ENCODE results near the gene NDUFV1.
"Not testable (repeated sequence)": the region's sequence is repeated elsewhere in the genome, so short reads cannot be mapped to it uniquely, and the experiment has no call there.

The NDUFV1 gene

DNA sequence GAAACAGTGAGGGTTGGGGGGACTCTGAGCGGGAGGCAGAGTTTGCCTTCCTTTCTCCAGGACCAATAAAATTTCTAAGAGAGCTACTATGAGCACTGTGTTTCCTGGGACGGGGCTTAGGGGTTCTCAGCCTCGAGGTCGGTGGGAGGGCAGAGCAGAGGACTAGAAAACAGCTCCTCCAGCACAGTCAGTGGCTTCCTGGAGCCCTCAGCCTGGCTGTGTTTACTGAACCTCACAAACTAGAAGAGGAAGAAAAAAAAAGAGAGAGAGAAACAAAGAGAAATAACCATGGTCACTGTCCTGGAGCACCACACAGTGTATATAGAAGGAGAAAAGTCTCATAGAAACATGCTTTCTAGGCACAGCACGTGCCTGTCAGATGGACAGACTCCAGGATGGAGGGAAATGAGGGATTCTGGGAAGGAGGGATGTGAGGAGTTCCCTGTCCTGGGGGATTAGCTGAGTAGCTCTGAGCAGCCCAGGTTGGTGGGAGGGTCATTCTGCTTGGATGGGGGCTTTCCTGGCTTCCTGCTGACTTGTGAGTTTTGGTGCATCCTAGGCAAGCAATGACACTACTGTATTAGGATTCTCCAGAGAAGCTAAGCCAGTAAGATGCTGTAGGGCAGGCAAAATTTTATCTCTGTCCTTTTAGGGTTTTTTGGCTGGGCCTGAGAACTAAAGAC is 20.0 kb upstream of the NDUFV1 start:
- no peak for DNase-seq

DNA sequence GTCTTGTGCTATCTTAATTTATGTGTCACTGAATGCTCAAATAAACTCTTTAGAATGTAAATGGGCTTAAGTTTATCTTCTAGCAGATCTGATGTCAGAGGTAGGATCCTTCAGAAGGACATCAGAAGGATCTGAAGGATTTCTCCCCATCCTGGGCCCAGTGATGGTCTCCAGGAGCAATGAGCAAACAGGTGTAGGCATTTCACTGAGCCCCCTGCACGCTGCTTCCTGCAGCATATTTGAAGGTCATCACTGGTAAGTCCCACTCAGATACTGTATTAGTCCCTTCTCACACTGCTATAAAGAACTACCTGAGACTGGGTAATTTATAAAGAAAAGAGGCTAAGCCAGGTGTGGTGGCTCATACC is 18.6 kb upstream of the NDUFV1 start:
- no peak for DNase-seq

DNA sequence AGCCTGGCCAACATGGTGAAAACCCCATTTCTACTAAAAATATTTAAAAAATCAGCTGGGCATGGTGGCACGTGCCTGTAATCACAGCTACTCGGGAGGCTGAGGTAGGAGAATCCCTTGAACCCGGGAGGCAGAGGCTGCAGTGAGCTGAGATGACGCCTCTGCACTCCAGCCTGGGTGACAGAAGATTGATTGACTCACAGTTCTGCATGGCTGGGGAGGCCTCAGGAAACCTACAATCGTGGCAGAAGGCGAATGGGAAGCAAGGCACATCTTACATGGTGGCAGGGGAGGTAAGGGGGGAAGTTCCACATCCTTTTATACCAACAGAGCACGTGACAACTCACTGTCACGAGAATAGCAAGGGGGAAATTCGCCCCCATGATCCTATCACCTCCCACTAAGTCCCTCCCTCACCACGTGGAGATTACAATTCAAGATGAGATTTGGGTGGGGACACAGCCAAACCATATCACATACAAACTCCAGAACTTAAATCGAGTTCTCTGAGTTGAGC is 17.8 kb upstream of the NDUFV1 start:
- DNase-seq: not testable (repeated sequence)

DNA sequence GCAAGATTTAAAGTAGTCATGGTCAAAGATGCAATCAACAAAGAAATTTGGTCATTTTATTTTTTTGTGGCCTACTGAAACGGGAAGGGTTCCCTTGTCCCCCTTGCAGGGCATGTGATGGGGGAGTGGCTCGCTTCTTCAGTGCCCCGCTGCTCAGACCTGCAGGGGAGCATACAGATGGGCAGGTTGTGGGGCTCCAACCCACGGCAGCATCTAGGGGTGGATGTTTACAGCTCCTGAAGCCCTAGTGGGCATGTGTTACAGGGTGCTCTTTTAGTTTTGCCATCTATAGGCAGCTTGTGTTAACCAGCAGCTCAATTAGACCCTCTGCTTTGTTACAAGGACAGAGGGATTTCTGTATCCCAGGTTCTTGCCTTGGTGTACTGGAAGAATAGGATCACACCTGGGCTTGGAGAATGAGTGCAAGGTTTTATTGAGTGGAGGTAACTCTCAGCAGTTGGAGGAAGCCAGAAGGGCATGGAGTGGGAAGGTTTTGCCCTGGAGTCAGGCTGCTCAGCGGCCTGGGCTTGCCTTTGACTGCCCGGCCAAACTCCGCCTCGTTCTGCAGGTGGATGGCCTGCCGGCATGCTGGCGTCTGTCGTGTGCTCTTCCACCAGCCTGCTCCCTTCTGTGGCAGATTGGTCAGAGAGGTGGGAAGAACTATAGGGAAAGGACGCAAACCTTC is 13.7 kb upstream of the NDUFV1 start:
- DNase-seq: no peak

DNA sequence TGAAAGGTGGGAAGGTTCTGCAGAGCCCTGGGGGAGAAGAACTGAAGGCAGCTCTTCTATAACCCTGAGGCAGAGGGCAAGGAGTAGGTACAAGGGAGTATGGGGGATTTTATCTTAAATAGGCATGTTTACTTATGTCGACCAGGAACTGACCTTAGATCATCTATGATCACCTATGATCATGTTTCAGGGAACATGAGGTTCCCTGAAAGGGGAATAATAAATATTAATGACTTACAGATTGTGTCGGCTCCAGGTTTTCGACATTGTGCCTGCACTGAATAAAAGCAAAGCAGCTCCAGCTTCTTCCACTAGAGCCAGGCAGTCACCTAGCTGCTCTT is 13.2 kb upstream of the NDUFV1 start:
- no peak for DNase-seq

DNA sequence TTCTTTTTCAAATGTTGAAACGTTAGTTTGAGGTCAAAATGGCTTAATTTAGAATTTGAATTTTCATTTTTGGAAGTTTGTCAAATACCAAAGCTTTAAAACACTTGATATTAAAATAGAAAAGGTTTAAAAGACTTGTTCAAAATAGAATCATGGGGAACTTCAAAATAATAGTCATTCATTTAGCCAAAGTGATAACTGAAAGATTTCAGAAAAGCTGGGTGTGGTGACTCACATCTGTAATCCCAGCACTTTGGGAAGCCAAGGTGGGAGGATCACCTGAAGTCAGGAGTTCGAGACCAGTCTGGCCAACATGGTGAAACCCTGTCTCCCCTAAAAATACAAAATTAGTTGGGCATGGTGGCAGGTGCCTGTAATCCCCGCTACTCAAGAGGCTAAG is 12.3 kb upstream of the NDUFV1 start:
- DNase-seq: no peak

DNA sequence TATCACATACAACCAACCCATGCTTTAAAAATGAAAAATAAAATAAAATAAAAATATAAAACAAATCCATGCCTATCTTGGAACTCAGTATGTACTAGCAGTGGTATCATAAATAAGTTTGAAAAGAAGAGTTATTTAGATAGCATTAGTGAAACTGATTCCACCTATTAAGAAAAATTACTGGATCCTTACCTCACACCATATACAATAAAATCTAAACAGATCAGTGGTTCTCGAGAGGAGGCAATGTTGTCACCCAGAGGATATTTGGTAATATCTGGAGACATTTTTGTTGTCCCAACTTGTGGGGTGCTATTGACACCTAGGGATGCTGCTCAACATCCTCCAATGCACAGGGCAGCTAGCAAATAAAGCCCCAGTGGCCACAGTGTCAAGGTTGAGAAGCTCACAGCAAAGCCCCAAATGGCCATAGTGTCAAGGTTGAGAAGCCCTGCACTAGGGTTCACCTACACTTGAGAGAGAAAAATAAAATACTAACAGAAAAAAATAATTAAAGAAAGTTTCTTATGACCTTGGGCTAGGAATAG is 9.9 kb upstream of the NDUFV1 start:
- DNase-seq: no peak

DNA sequence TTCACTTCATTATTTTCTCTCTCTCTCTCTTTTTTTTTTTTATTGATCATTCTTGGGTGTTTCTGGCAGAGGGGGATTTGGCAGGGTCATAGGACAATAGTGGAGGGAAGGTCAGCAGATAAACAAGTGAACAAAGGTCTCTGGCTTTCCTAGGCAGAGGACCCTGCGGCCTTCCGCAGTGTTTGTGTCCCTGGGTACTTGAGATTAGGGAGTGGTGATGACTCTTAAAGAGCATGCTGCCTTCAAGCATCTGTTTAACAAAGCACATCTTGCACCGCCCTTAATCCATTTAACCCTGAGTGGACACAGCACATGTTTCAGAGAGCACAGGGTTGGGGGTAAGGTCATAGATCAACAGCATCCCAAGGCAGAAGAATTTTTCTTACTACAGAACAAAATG is 9.3 kb upstream of the NDUFV1 start:
- DNase-seq: not testable (repeated sequence)

DNA sequence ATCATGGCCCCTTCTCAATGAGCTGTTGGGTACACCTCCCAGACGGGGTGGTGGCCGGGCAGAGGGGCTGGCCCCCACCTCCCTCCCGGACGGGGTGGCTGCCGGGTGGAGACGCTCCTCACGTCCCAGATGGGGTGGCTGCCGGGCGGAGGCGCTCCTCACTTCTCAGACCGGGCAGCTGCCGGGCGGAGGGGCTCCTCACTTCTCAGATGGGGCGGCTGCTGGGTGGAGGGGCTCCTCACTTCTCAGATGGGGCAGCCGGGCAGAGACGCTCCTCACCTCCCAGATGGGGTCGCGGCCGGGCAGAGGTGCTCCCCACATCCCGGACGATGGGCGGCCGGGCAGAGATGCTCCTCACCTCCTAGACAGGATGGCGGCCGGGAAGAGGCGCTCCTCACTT is 8.8 kb upstream of the NDUFV1 start:
- not testable (repeated sequence) for DNase-seq

DNA sequence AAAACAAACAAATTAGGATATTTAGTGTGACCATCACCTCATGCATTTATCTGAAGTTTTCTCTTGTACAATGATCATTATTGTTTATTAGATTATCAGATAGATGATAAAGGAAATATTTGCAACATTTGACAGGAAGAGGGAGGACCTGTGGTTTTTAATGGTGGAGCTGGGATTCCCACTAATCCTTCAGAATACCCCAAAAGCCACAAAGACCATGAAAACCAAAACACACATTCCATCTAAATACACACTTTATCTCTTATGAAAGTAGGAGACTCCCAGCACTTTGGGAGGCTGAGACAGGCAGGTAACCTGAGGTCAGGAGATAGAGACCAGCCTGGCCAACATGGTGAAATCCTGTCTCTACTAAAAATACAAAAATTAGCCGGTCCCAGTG is 7.6 kb upstream of the NDUFV1 start:
- DNase-seq: no peak

DNA sequence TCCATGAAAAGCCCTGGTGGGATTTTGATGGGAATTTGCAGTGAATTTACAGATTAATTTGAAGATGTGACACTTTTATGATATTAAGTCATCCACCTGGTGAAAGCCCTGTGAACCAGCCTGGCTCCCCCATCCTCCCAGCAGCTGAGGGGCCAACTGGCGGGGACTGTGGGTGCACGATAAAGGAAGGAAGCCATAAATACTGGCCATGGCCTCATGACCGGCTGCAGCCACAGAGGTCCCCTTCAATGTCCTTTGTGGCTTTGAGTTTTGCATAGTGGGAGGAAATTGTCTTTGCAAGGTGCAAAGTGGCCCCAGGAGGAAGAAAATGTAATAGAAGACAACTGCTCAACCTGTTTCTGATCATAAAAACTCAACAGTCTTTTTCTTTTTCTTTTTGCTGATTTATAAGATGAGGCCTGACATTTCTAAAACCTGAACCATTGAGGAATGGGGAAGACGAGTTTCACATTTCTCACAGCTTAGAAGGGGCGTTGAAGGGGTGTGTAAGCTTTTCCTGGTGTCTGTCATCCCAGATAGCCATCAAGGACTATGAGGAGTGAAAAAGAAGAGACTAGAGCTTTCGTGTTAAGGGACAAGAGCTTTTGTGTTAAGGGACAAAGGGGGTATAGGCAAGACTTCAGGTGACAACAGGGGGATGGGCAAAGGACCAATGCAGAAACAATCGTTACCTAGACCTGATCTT is 6.3 kb upstream of the NDUFV1 start:
- no peak for DNase-seq

DNA sequence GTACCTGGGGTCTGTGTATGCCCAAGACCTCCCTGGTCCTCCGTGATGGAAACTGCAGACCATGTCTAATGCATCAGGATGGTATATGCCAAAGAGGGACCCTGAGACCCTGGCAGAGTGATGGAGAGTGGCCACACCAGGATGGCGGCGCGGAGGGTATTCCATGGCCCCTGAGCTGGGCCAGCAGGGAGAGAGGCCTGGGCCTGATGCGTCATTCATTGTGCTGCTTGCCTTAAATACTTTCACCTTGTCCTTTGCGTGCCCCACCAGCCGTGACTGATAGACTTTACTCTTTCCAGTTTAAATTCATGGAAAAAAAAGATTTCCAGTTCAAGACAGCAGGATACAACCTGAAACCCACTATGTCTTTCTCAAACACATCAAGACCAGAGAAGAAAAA is 5.6 kb upstream of the NDUFV1 start:
- no peak for DNase-seq

DNA sequence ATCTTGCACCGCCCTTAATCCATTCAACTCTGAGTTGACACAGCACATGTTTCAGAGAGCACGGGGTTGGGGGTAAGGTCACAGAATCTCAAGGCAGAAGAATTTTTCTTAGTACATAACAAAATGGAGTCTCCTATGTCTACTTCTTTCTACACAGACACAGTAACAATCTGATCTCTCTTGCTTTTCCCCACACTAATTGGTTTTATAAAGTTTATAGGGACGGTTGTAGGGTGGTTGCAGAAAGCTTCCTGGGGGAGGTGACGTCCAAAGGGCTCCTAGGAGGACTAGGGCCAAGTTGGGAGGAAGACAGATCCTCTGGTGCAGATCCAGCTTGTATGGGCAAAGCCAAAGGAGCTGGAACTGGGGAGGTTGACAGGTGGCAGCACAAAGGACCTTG is 2.6 kb upstream of the NDUFV1 start:
- DNase-seq: not testable (repeated sequence)

DNA sequence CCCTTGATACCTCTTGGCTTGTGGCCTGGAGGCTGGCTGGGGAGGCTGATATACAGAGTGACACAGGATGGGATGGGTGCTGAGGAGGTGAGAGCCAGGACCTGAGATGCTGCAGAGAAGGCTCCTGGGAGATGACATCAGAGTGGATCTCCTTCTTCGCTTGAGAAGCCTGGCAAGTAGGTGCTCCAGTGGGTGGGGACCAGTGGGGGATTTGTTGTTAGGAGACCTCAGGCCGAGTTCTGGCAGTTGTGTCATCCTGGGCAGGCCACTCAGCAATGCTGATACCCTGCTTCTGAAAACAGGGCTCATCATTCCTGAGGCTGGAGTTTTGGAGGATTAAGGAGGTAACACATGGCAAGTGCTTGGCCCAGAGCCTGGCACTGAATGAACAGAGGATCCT is 1.9 kb upstream of the NDUFV1 start:
- DNase-seq: no peak

DNA sequence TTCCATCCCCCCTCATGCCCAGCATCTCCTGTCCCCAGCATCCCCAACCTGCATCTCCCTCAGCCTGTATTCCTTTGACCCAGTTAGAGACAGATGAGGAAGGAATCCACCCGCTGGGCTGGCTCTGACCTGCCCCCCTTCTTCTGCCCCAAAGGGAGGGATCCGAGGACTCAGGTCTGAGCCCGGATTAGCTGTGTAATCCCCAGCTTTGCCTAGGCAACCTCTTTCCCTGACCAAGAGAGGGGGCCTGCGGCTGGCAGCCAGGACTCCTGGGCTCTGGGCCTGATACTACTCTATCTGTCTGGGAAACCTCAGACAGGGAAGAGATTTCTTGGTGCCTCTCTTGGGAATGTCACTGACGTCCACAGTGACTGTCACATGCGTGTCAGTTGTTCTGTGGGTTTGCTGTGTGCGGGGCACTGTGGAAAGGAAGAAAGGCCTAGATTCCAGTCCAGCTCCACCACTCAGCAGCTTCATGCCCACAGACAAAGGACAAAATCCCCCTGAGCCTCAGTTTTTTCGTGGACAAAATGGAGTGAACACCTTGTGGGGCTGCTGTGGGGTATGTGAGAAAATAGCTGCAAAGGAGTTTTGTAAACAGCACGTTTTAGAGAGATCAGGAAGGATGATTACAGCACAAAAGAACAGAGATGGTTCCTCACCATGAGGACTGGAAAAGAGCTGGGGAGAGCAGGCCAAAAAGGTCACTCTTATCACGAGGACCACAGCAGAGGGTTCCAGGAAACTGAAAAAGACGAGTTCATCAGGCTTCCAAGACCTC is 1.3 kb upstream of the NDUFV1 start:
- DNase-seq: no peak

DNA sequence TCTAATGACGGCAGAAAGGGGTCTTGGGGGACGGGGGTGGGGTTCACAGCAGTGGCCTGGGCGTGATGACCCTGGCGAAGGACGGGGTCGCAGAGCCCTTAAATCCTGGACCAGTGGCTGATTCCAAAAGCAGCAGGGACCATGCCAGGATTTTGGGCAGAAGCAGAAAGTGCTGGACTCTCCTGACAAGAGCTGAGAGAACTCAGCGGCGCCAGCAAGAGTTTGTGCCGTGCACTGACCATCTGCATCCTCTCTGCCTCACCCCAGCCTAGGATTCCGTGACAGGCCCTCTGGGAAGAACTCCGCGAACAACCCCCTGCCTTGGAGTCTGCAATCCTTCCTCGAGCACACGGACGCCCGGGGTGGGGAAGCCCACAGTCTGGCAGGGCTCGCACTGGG is 644 bp upstream of the NDUFV1 start:
- no peak for DNase-seq

DNA sequence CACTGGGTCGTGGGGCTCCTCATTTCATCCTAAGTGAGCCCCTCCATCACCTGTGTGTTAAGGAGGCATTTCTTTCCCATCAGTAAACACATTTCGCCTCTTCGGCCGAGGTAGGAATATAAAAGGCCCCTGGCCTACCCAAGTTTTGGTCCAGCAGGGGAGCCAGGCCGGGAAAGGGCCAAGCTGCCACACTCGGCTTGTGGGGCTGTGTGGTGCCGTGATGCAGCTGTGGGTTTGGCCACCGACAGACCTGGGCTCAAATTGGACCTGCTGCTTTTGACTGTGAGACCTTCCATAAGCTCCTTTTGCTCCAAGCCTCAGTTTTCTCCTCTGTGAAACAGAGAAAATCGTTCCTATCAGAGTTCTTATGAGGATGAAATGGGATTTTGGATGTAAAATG is 771 bp downstream of the NDUFV1 start:
- no peak for DNase-seq

DNA sequence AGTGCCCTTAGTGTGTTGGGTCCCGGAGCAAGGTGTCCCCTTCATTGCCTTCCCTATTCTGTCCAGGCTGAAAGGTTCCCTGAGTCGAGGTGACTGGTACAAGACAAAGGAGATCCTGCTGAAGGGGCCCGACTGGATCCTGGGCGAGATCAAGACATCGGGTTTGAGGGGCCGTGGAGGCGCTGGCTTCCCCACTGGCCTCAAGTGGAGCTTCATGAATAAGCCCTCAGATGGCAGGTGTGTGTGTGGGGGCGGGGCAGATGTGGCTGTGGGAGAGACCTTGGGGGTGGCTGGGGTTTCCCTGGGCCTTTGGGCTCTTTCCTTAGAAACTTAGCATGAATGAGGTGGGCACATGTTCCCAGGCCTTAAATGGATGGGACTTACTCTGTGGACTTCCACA is 1.8 kb downstream of the NDUFV1 start:
- DNase-seq: no peak

DNA sequence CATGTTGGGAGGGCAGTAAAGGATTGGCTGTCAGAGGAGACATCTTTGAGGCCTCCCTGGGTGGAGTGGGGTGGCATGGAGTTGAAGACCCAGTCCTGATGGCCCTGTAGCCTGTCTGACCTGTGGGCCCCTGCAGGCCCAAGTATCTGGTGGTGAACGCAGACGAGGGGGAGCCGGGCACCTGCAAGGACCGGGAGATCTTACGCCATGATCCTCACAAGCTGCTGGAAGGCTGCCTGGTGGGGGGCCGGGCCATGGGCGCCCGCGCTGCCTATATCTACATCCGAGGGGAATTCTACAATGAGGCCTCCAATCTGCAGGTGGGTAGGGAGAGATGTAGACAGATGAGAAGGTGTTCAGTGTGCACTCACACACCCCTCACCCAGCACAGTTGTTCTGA is 2.6 kb downstream of the NDUFV1 start:
- no peak for DNase-seq

DNA sequence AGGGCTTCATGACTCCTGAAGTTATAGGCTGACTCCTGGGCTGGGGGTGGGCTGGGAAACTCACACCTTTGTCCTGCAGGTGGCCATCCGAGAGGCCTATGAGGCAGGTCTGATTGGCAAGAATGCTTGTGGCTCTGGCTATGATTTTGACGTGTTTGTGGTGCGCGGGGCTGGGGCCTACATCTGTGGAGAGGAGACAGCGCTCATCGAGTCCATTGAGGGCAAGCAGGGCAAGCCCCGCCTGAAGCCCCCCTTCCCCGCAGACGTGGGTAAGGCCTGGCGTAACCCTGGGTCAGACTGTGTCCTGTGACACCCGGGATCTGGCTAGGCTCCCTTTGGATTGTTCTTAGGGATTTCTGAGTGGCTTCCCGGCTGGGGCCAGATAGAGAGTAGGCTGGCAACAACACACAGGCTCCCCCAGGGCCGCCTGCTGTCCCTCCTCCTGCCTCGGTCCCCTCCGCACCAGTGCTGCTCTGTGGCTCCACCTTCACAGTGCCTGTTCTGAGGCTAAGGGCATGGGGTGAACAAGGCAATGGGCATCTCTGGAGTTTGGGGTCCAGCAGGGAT is 3.6 kb downstream of the NDUFV1 start:
- DNase-seq: no peak

DNA sequence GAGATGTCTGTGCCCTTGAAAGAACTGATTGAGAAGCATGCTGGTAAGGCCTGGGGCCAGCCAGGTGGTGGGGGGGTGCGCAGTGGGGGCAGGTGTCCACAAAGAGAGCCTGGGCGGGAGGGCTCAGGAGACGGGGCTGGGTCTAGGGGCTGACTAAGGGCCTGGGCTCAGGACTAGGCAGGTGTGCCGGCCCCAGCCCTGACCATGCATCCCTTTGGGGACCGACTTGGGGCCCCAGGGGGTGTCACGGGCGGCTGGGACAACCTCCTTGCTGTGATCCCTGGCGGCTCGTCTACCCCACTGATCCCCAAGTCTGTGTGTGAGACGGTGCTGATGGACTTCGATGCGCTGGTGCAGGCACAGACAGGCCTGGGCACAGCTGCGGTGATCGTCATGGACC is 4.4 kb downstream of the NDUFV1 start:
- no peak for DNase-seq

DNA sequence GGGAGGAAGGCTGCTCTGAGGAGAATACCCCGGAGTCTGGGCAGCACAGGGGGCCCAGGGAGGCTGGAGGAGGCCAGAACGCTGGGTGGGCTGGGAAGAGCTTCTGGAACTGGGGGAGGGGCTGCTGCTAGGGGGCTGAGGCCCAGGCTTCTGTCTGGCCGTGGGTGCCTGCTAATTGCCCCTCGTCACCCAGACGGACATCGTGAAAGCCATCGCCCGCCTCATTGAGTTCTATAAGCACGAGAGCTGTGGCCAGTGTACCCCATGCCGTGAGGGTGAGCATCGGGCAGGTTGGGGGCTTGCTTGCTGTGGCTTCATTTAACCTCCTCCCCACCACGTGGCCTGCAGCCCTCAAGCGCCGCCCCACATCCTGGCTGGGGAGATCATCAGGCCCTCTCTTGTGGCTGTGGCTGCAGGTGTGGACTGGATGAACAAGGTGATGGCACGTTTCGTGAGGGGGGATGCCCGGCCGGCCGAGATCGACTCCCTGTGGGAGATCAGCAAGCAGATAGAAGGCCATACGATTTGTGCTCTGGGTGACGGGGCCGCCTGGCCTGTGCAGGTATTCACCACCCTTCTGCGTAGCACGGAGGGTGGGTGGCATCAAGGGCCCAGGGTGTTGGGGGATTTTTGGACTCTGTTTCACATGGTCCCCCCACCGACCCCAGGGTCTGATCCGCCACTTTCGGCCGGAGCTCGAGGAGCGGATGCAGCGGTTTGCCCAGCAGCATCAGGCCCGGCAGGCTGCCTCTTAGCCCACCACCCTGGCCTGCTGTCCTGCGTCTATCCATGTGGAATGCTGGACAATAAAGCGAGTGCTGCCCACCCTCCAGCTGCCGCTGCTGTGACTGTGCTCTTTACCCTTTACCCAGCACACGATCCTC is 5.2 kb downstream of the NDUFV1 start:
- no peak for DNase-seq
